ENCODE measurements around the gene SUSD1. TPM values are rescaled to one million over a fixed set of nuclear protein-coding genes. Genes with fewer than 3 reads are reported as not detected.

Gene SUSD1
- total RNA-seq, 1 experiment from 2014 or later: 8.1 TPM

GRCh38 chr9:112121633-112122032, 53.5 kb downstream of the SUSD1 start:
- no peak overlapping the region for H3K4me3 Mint-ChIP-seq
- Histone ChIP-seq H2BK12ac (ENCODE audit: insufficient read length, low read depth, low read length) (no peak overlapping the region), H4K20me1 (ENCODE audit: control insufficient read depth, insufficient read depth, insufficient read length) (no peaks in the 10 kb centered on the region), H2AK5ac (ENCODE audit: insufficient read length, low read length) (no peak overlapping the region), H3K27ac (ENCODE audit: insufficient read length, low read depth, low read length) (no peak overlapping the region), H3K23me2 (ENCODE audit: insufficient read length, low read depth, low read length, poor library complexity, severe bottlenecking) (no peaks in the 10 kb centered on the region), H3K9me3 (ENCODE audit: control insufficient read depth, low read depth, low read length) (no peaks in the 10 kb centered on the region), H4K8ac (replicated peaks; ENCODE audit: insufficient read length, low read depth, low read length) (no peak overlapping the region), H2BK120ac (ENCODE audit: low read depth, low read length, poor library complexity, severe bottlenecking) (no peak overlapping the region), H3K23ac (ENCODE audit: insufficient read length, low read depth, low read length) (no peak overlapping the region), H3K9ac (ENCODE audit: extremely low read depth, insufficient read length, low read length) (no peak overlapping the region), H3K27me3 (ENCODE audit: insufficient read depth, low read length) (no peaks in the 10 kb centered on the region), H2BK20ac (ENCODE audit: low read depth, low read length, poor library complexity, severe bottlenecking) (no peak overlapping the region), H3K4ac (ENCODE audit: low read depth, low read length) (no peak overlapping the region), H3K18ac (ENCODE audit: insufficient read length, low read depth, low read length) (no peak overlapping the region), H4K91ac (ENCODE audit: insufficient read length, low read depth, low read length) (no peak overlapping the region), H3T11ph (ENCODE audit: low read length) (no peak overlapping the region), H3K14ac (ENCODE audit: insufficient read depth, low read length) (no peak overlapping the region), H2BK15ac (ENCODE audit: low read depth, low read length) (no peak overlapping the region), H3K4me1 (ENCODE audit: insufficient read depth, low read length) (0 out of 2 replicates have a peak, but pooled peaks cover 4% of the 10 kb centered on the region), H3K56ac (ENCODE audit: insufficient read length, low read depth, low read length) (no peak overlapping the region), H2AFZ (ENCODE audit: low read length) (no peak overlapping the region), H3K79me2 (ENCODE audit: insufficient read depth, low read length) (no peaks in the 10 kb centered on the region), H3K4me2 (ENCODE audit: insufficient read depth, insufficient read length, low read length) (no peak overlapping the region), H4K5ac (ENCODE audit: insufficient read length, low read depth, low read length) (no peak overlapping the region), H3K79me1 (ENCODE audit: insufficient read depth, low read depth, low read length, poor library complexity, severe bottlenecking) (no peaks in the 10 kb centered on the region), H2BK5ac (ENCODE audit: insufficient read length, low read length) (no peak overlapping the region)
- no peaks in the 10 kb centered on the region for H3K9me3 Mint-ChIP-seq
- no CpG with 5 or more reads among the region's 4 CpGs for WGBS (ENCODE audit: extremely low coverage, insufficient read length, low lambda C conversion rate)
- H3K27ac Mint-ChIP-seq: no peak overlapping the region
- no peak for TF ChIP-seq CTCF (conservative IDR thresholded peaks at IDR 0.05)
- H3K27me3 Mint-ChIP-seq (ENCODE audit: low read depth): no peaks in the 10 kb centered on the region
- peaks cover 28 to 35% of the 10 kb centered on the region in 2 experiments for H3K4me1 Mint-ChIP-seq
- H3K36me3 Mint-ChIP-seq (ENCODE audit: insufficient read depth in 1 of 3, low read depth in 3 of 3): peaks cover 0 to 7% (median 3%) of the 10 kb centered on the region in 3 experiments; a peak in 3 of 7 replicates
- DNase-seq: no peak
